Activated CD8-positive, alpha-beta memory T cell treated with anti-CD3 and anti-CD28 coated beads, Interleukin-2, amount 50 U/mL, for 48 hours (primary cell): Measurements from ENCODE around the gene ZBP1.

Experiments used
- DNase-seq: peaks from one replicate; pipeline ENCODE4 v3.0.0-alpha.2; 2020

ZBP1 gene

GRCh38 chr20:57568088-57568896, 51.9 kb downstream of the ZBP1 start:
- no peak for DNase-seq

GRCh38 chr20:57567471-57568079, 52.7 kb downstream of the ZBP1 start:
- no peak for DNase-seq

- no peak for DNase-seq
Measured at GRCh38 chr20:57566803-57567459, 53.3 kb downstream of the ZBP1 start.

- no peak for DNase-seq
Measured at GRCh38 chr20:57566399-57566798, 53.8 kb downstream of the ZBP1 start.

GRCh38 chr20:57564951-57565642, 55.1 kb downstream of the ZBP1 start:
- no peak for DNase-seq

- no peak for DNase-seq
Measured at GRCh38 chr20:57564180-57564802, 55.9 kb downstream of the ZBP1 start.

- no peak for DNase-seq
Measured at GRCh38 chr20:57563522-57563921, 56.7 kb downstream of the ZBP1 start.

- DNase-seq, result no peak
Measured at GRCh38 chr20:57562541-57563465, 57.4 kb downstream of the ZBP1 start.

- DNase-seq, result no peak
Measured at GRCh38 chr20:57561356-57562279, 58.6 kb downstream of the ZBP1 start.

- no peak for DNase-seq
Measured at GRCh38 chr20:57560554-57561355, 59.5 kb downstream of the ZBP1 start, which contains the start of gene PCK1. PCK1 (plus strand) TSS chr20:57561110; CDS start chr20:57561412, 302 bp downstream.

- DNase-seq, result no peak
Measured at GRCh38 chr20:57559658-57560553, 60.3 kb downstream of the ZBP1 start.

- no peak for DNase-seq
Measured at GRCh38 chr20:57559289-57559634, 61.0 kb downstream of the ZBP1 start.

- DNase-seq, result no peak
Measured at GRCh38 chr20:57558614-57559288, 61.5 kb downstream of the ZBP1 start.

GRCh38 chr20:57557926-57558613, 62.2 kb downstream of the ZBP1 start:
- no peak for DNase-seq

GRCh38 chr20:57556980-57557274, 63.3 kb downstream of the ZBP1 start:
- no peak for DNase-seq

- DNase-seq, result no peak
Measured at GRCh38 chr20:57555457-57556184, 64.6 kb downstream of the ZBP1 start.
